ENCODE results near the gene EXOSC9. TPM values are rescaled to one million over a fixed set of nuclear protein-coding genes. Genes with fewer than 3 reads are reported as not detected.

The EXOSC9 gene
- total RNA-seq, 4 donors from 2014 or later = 13.2 to 35.2 (median 22.5) TPM

- 100% methylated on average over 1 of the region's 1 CpG; no CpG with 5 or more reads in 1 of the 2 donors for WGBS, 2 donors (ENCODE audit: low coverage in 1 of 2)
- DNase-seq = no peak
- in situ Hi-C loops (cut with MboI; ENCODE audit: low pct_ligation_motif_present in 1 of 4, low pct_unique_long_range_greater_than_20kb in 1 of 4, low sequenced_read_pairs in 3 of 4) = no loop called here
These were observed 27.2 kb upstream of the EXOSC9 start for GRCh38 chr4:121773883-121774282.

GRCh38 chr4:121776610-121777401 is 24.3 kb upstream of the EXOSC9 start:
- WGBS, 2 donors (ENCODE audit: low coverage in 1 of 2) = 72 to 74% methylated on average over 6 of the region's 6 CpGs
- TF ChIP-seq CTCF (IDR thresholded peaks at IDR 0.05) = no peak
- TF ChIP-seq POLR2AphosphoS5 (IDR thresholded peaks at IDR 0.05) = no peak
- TF ChIP-seq POLR2A (IDR thresholded peaks at IDR 0.05) = no peak
- no peak for TF ChIP-seq EP300 (IDR thresholded peaks at IDR 0.05; ENCODE audit: low read depth)
- Histone ChIP-seq H3K27me3 (peaks cover 3% of the 10 kb centered on the region), H3K9me3 (no peaks in the 10 kb centered on the region), H3K4me3 (no peak overlapping the region), H3K4me1 (no peaks in the 10 kb centered on the region), H3K36me3 (no peaks in the 10 kb centered on the region), H3K27ac (no peak overlapping the region)
- intact Hi-C loops (cut with DNase I; ENCODE audit: low total_unique reads) (no loop called here), in situ Hi-C loops (cut with MboI; ENCODE audit: low pct_ligation_motif_present in 1 of 4, low pct_unique_long_range_greater_than_20kb in 1 of 4, low sequenced_read_pairs in 3 of 4) (no loop called here)
- no peak for DNase-seq

More at GRCh38 chr4:121773883-121774282, 27.2 kb upstream of the EXOSC9 start:
- H3K36me3 ChIP-seq = no peaks in the 10 kb centered on the region
- H3K4me1 ChIP-seq = no peaks in the 10 kb centered on the region
- H3K27ac ChIP-seq = no peak overlapping the region
- no peaks in the 10 kb centered on the region for H3K9me3 ChIP-seq
- intact Hi-C loops (cut with DNase I; ENCODE audit: low total_unique reads) = no loop called here
- TF ChIP-seq POLR2AphosphoS5 (IDR thresholded peaks at IDR 0.05) (no peak), EP300 (IDR thresholded peaks at IDR 0.05; ENCODE audit: low read depth) (no peak), CTCF (IDR thresholded peaks at IDR 0.05) (no peak), POLR2A (IDR thresholded peaks at IDR 0.05) (no peak)
- H3K27me3 ChIP-seq = no peaks in the 10 kb centered on the region
- no peak overlapping the region for H3K4me3 ChIP-seq

- no peak for TF ChIP-seq CTCF (IDR thresholded peaks at IDR 0.05)
- no peak for TF ChIP-seq POLR2A (IDR thresholded peaks at IDR 0.05)
- TF ChIP-seq EP300 (IDR thresholded peaks at IDR 0.05; ENCODE audit: low read depth) = no peak
- TF ChIP-seq POLR2AphosphoS5 (IDR thresholded peaks at IDR 0.05) = no peak
- no peaks in the 10 kb centered on the region for H3K4me1 ChIP-seq
- in situ Hi-C loops (cut with MboI; ENCODE audit: low pct_ligation_motif_present in 1 of 4, low pct_unique_long_range_greater_than_20kb in 1 of 4, low sequenced_read_pairs in 3 of 4) = no loop called here
- H3K27ac ChIP-seq = no peak overlapping the region
- H3K9me3 ChIP-seq = no peaks in the 10 kb centered on the region
- no peak overlapping the region for H3K4me3 ChIP-seq
- 49% methylated on average over 3 of the region's 3 CpGs; no CpG with 5 or more reads in 1 of the 2 donors for WGBS, 2 donors (ENCODE audit: low coverage in 1 of 2)
- peaks cover 3% of the 10 kb centered on the region for H3K27me3 ChIP-seq
- intact Hi-C loops (cut with DNase I; ENCODE audit: low total_unique reads) = no loop called here
- no peak for DNase-seq
- no peaks in the 10 kb centered on the region for H3K36me3 ChIP-seq
These were observed 23.5 kb upstream of the EXOSC9 start for GRCh38 chr4:121777625-121778024.

- H3K9me3 ChIP-seq = no peaks in the 10 kb centered on the region
- in situ Hi-C loops (cut with MboI; ENCODE audit: low pct_ligation_motif_present in 1 of 4, low pct_unique_long_range_greater_than_20kb in 1 of 4, low sequenced_read_pairs in 3 of 4) (no loop called here), intact Hi-C loops (cut with DNase I; ENCODE audit: low total_unique reads) (no loop called here)
- no peak overlapping the region for H3K4me3 ChIP-seq
- H3K36me3 ChIP-seq = no peaks in the 10 kb centered on the region
- TF ChIP-seq POLR2AphosphoS5 (IDR thresholded peaks at IDR 0.05) = no peak
- TF ChIP-seq CTCF (IDR thresholded peaks at IDR 0.05) = no peak
- no peak for TF ChIP-seq EP300 (IDR thresholded peaks at IDR 0.05; ENCODE audit: low read depth)
- TF ChIP-seq POLR2A (IDR thresholded peaks at IDR 0.05) = no peak
- H3K4me1 ChIP-seq = no peaks in the 10 kb centered on the region
- DNase-seq = no peak
- 62 to 69% methylated on average over 8 of the region's 8 CpGs for WGBS, 2 donors (ENCODE audit: low coverage in 1 of 2)
- H3K27me3 ChIP-seq = peaks cover 3% of the 10 kb centered on the region
- H3K27ac ChIP-seq = no peak overlapping the region
These were observed 22.0 kb upstream of the EXOSC9 start for GRCh38 chr4:121778991-121779628.

Data from transverse colon (tissue), 4 donors.